Measurements from ENCODE around the gene WDFY3. TPM values are rescaled to one million over a fixed set of nuclear protein-coding genes. Genes with fewer than 3 reads are reported as not detected.

WDFY3 gene
- total RNA-seq, 1 donor from 2014 or later, result 89.5 TPM

DNA sequence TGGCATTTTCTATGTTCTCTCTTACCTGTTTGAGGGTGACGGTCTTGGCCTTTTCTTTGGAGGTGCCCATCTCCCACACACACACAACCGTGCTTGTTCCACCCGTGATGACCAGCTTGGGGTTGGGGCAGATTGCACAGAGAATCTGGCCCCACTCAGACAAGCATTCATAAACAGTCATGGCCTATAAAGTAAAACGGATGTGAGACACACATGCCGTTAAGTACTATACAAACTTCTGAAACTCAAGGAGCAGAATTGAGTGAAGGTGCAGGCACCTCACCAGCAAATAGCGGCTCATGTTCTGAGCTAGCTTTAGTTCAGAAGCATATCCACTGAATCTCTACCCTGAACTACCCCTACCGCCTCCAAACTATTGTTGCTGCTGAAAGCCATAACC, 276.0 kb downstream of the WDFY3 start:
- peak overlapping the region; percentile 28 for H3K9ac ChIP-seq (ENCODE audit: low read length)
- Mint-ChIP-seq H3K4me1 (ENCODE audit: low read depth, unreplicated experiment) (peaks cover 35% of the 10 kb centered on the region), H3K27ac (ENCODE audit: unreplicated experiment) (peak overlapping the region; percentile 84), H3K9me3 (ENCODE audit: unreplicated experiment) (no peaks in the 10 kb centered on the region), H3K27me3 (ENCODE audit: low read depth, unreplicated experiment) (no peaks in the 10 kb centered on the region), H3K4me3 (ENCODE audit: unreplicated experiment) (peak overlapping the region; percentile 62), H3K36me3 (ENCODE audit: low read depth, unreplicated experiment) (peaks cover 21% of the 10 kb centered on the region)
- no peaks in the 10 kb centered on the region for H3K27me3 ChIP-seq (ENCODE audit: insufficient read depth, low read length)
- FAIRE-seq (peak; percentile 52), DNase-seq (ENCODE audit: low read depth) (no peak)
- H3K27ac ChIP-seq (ENCODE audit: low read depth, low read length), result peak overlapping the region; percentile 73
- TF ChIP-seq, protein P1, sequence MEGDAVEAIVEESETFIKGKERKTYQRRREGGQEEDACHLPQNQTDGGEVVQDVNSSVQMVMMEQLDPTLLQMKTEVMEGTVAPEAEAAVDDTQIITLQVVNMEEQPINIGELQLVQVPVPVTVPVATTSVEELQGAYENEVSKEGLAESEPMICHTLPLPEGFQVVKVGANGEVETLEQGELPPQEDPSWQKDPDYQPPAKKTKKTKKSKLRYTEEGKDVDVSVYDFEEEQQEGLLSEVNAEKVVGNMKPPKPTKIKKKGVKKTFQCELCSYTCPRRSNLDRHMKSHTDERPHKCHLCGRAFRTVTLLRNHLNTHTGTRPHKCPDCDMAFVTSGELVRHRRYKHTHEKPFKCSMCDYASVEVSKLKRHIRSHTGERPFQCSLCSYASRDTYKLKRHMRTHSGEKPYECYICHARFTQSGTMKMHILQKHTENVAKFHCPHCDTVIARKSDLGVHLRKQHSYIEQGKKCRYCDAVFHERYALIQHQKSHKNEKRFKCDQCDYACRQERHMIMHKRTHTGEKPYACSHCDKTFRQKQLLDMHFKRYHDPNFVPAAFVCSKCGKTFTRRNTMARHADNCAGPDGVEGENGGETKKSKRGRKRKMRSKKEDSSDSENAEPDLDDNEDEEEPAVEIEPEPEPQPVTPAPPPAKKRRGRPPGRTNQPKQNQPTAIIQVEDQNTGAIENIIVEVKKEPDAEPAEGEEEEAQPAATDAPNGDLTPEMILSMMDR (IDR thresholded peaks at IDR 0.05; ENCODE audit: insufficient read depth, low read depth, low read length), result no peak
- TF ChIP-seq EZH2 (IDR thresholded peaks at IDR 0.05; ENCODE audit: insufficient read depth, low read length), result no peak
- H4K20me1 ChIP-seq (ENCODE audit: insufficient read depth, low read length), result no peaks in the 10 kb centered on the region
- peak overlapping the region; percentile 41 for H3K4me3 ChIP-seq (ENCODE audit: insufficient read depth, low read depth, low read length)
- peak overlapping the region; percentile 79 for H3K4me2 ChIP-seq (ENCODE audit: low read length)
- no peaks in the 10 kb centered on the region for H3K9me3 ChIP-seq (ENCODE audit: insufficient read depth, low read depth, low read length)
- H2AFZ ChIP-seq (ENCODE audit: low read depth, low read length), result no peak overlapping the region
- peaks cover 32% of the 10 kb centered on the region for H3K4me1 ChIP-seq (ENCODE audit: insufficient read depth, low read length)
- H3K79me2 ChIP-seq (ENCODE audit: insufficient read depth, low read length), result no peaks in the 10 kb centered on the region
- peaks cover 17% of the 10 kb centered on the region for H3K36me3 ChIP-seq (ENCODE audit: insufficient read depth, low read length)

DNA sequence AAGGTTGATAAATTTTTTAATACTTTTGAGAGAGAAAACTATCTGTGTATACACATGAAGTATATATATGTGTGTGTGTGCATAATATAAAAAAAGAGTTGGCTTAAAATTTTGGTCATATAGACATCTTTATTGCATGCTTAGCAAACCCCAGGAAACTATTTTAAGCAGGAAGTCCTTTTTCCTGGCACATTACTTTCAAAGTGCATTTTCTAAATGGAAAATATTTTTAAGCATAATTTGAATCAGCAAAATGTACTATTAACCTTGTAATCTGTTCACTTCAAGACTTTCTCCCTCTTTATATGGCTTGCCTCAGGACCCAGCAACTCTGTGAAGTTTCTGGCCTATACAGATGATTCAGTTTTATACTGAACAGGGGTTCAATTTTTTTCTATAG, 277.3 kb downstream of the WDFY3 start:
- H2AFZ ChIP-seq (ENCODE audit: low read depth, low read length), result no peak overlapping the region
- no peak overlapping the region for H3K27ac ChIP-seq (ENCODE audit: low read depth, low read length)
- peaks cover 20% of the 10 kb centered on the region for H3K36me3 Mint-ChIP-seq (ENCODE audit: low read depth, unreplicated experiment)
- H3K36me3 ChIP-seq (ENCODE audit: insufficient read depth, low read length), result peaks cover 10% of the 10 kb centered on the region
- no peak overlapping the region for H3K4me3 ChIP-seq (ENCODE audit: insufficient read depth, low read depth, low read length)
- H3K27me3 Mint-ChIP-seq (ENCODE audit: low read depth, unreplicated experiment), result no peaks in the 10 kb centered on the region
- TF ChIP-seq, protein P1 (IDR thresholded peaks at IDR 0.05; ENCODE audit: insufficient read depth, low read depth, low read length), result no peak
- TF ChIP-seq EZH2 (IDR thresholded peaks at IDR 0.05; ENCODE audit: insufficient read depth, low read length), result no peak
- H3K79me2 ChIP-seq (ENCODE audit: insufficient read depth, low read length), result no peaks in the 10 kb centered on the region
- no peak overlapping the region for H3K27ac Mint-ChIP-seq (ENCODE audit: unreplicated experiment)
- no peaks in the 10 kb centered on the region for H3K9me3 Mint-ChIP-seq (ENCODE audit: unreplicated experiment)
- no peak overlapping the region for H3K4me2 ChIP-seq (ENCODE audit: low read length)
- no peak overlapping the region for H3K4me3 Mint-ChIP-seq (ENCODE audit: unreplicated experiment)
- peaks cover 44% of the 10 kb centered on the region for H3K4me1 Mint-ChIP-seq (ENCODE audit: low read depth, unreplicated experiment)
- H3K9me3 ChIP-seq (ENCODE audit: insufficient read depth, low read depth, low read length), result no peaks in the 10 kb centered on the region
- peaks cover 32% of the 10 kb centered on the region for H3K4me1 ChIP-seq (ENCODE audit: insufficient read depth, low read length)
- FAIRE-seq, result no peak
- H4K20me1 ChIP-seq (ENCODE audit: insufficient read depth, low read length), result no peaks in the 10 kb centered on the region
- DNase-seq (ENCODE audit: low read depth), result no peak
- no peak overlapping the region for H3K9ac ChIP-seq (ENCODE audit: low read length)
- H3K27me3 ChIP-seq (ENCODE audit: insufficient read depth, low read length), result no peaks in the 10 kb centered on the region

GRCh38 chr4:84688605-84689004, 277.9 kb downstream of the WDFY3 start:
- Histone ChIP-seq H3K27me3 (ENCODE audit: insufficient read depth, low read length) (no peaks in the 10 kb centered on the region), H3K4me1 (ENCODE audit: insufficient read depth, low read length) (peaks cover 32% of the 10 kb centered on the region), H3K9me3 (ENCODE audit: insufficient read depth, low read depth, low read length) (no peaks in the 10 kb centered on the region), H3K36me3 (ENCODE audit: insufficient read depth, low read length) (peaks cover 12% of the 10 kb centered on the region), H3K27ac (ENCODE audit: low read depth, low read length) (no peak overlapping the region), H3K9ac (ENCODE audit: low read length) (no peak overlapping the region), H3K4me2 (ENCODE audit: low read length) (no peak overlapping the region), H3K79me2 (ENCODE audit: insufficient read depth, low read length) (no peaks in the 10 kb centered on the region), H2AFZ (ENCODE audit: low read depth, low read length) (no peak overlapping the region), H3K4me3 (ENCODE audit: insufficient read depth, low read depth, low read length) (no peak overlapping the region), H4K20me1 (ENCODE audit: insufficient read depth, low read length) (no peaks in the 10 kb centered on the region)
- DNase-seq (ENCODE audit: low read depth), result no peak
- no peak for FAIRE-seq
- H3K4me3 Mint-ChIP-seq (ENCODE audit: unreplicated experiment), result no peak overlapping the region
- peaks cover 49% of the 10 kb centered on the region for H3K4me1 Mint-ChIP-seq (ENCODE audit: low read depth, unreplicated experiment)
- H3K27ac Mint-ChIP-seq (ENCODE audit: unreplicated experiment), result no peak overlapping the region
- peaks cover 21% of the 10 kb centered on the region for H3K36me3 Mint-ChIP-seq (ENCODE audit: low read depth, unreplicated experiment)
- no peaks in the 10 kb centered on the region for H3K9me3 Mint-ChIP-seq (ENCODE audit: unreplicated experiment)
- TF ChIP-seq, protein P1 (IDR thresholded peaks at IDR 0.05; ENCODE audit: insufficient read depth, low read depth, low read length), result no peak
- TF ChIP-seq EZH2 (IDR thresholded peaks at IDR 0.05; ENCODE audit: insufficient read depth, low read length), result no peak
- H3K27me3 Mint-ChIP-seq (ENCODE audit: low read depth, unreplicated experiment), result no peaks in the 10 kb centered on the region
